ENCODE results near the gene PAX2.

PAX2 gene

DNA sequence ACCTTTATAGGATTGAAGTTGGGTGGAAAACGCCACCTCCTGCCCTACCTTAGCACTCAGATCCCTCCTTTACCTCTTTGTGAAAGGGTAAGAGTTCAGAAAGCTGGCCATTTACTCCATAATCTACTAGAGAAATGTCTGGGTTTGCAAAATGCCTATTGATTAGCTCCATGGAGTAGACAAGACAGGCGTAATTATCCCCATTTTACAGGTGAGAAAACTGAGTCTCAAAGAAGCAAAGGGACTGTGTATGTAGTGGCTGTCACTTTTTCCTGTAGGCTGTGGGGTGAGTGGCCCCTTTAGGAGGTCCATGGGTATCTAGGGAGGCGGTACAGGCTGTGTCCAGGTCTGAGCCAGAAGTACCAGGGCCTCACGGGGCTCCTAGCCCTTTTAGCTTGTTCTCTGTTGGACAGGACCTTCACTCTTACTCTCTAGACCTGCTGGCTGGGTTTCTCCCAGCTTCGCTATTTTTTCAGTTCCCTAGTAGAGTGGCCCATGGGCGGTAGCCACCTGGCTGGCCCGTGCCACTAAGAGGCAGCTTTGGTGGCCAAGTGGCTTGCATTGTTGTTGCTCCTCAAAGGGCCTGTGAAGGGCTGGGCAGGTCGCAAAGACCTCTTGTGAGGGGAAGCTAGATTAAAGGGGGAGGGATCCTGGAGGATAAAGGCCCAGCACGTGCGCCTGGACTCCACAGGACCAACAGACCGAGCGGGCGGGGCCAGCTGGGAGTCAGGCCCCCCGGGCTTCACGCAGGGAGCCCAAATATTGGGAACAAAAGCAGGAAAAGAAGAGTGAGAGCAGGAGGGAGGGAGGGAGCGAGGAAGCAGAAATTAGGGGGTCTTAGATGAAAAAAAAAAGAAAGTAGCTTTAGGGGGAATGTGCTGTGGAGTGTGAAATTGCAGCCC is 4.7 kb upstream of the PAX2 start:
- no peak for DNase-seq

DNA sequence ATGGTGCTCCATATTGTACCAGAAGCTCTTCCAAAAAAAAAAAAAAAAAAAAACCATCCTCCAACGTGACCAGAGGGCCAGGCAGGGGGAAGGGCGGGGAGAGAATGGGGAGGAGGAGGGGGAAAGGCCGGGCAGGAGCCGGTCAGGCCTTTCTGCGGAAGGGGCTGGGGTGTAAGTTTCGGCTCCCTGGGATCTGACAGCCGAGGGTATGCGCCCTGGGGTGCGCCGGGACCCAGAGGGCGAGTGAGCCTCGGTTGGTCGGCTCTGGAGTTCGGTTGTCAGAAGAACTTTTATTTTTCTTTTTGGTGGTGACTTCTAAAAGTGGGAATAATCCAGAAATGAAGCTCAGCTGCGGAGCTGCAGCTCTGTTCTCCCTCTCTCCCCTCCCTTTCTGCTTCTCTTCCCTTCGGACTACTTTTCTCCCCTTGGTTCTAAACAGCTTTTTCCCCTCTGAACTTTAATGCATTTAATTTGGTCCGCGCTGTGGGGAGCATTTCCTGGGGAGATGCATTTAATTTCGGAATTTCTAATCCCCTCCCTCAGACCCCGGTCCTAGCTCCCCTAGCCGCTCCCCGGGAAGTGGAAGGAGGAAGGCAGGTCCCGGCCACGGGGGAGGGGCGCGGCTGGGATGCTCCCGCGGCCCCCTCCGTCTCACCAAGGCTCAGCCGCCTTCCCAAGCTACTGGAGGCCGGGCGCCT is 3.9 kb upstream of the PAX2 start:
- DNase-seq, result no peak

DNA sequence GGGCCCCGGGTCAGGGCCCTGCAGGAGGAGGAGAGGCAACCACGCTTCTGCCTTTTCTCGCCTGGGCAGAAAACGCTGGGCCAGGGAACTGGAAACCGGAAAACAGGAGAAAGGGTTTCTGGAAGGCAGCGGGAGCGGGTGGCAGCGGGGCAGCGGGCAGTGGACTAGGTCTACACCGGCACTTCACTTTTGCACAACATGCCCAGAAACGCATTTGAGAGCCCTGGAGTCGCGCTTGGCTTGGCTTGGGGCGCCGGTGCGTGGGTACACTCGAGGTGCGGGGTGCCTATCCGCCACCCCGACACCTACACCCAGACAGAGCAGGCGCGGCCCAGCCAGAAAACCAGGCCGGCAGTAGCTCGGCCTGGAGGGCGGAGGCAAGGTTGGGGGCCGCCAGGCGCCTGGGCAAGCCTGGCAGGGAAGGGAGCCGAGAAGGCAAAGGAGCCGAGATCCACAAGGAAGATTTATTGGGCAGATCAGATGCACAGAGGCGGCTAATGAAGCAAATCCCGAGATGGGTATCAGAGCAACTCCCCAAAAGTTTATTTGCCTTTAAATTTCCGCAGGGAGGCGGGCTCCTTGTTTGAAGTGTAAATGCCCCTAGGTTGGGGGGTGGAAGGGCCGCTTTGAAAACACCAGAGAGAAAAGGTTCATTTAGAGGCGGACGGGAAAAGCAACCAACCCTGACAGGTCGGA is 3.2 kb upstream of the PAX2 start:
- DNase-seq, result no peak

DNA sequence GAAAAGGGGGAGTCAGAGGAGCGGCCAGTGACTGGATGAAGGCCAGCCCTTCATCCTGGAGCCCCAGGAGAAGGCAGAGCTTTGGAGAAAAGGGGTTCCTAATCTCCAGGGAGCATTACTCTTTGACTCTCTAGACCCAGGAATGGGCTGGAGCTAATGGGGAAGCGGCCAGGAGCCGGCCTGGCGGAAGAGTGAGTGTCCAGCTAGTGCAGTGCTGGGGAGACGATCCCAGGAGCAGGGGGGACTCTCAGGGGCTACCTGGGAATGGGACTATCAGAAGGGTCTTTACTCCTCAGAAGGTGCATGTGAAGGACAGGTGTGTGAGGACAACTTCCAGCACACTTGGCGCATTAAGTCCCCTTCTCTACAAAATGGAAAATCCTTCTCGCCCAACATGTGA is 2.4 kb upstream of the PAX2 start:
- DNase-seq, result no peak

DNA sequence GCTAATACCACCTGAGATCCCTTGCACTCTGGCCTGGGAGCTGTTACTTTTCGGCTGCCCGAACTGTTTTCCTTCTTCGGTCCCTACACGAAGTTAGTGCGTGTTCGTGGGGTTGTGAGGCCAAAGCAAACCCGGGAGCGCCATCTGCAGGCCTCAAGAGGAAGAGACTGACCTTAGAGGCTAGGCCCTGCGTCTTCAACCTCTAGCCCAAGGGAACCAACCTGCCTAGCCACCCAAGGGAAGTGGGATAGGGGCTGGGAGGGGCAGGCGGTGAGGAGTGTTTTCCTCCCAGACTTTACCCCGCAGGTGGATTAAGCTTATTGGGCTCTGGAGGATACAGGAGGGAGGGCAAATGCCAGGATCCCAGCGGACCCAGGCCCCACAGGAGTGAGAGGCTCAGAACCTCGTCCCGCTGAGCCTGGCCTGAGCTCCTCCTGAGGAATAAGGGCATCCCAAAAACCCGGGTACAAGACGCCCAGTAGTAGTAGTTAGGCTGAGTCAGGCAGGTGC is 1.7 kb upstream of the PAX2 start:
- peak; percentile 8 to 17 for DNase-seq

DNA sequence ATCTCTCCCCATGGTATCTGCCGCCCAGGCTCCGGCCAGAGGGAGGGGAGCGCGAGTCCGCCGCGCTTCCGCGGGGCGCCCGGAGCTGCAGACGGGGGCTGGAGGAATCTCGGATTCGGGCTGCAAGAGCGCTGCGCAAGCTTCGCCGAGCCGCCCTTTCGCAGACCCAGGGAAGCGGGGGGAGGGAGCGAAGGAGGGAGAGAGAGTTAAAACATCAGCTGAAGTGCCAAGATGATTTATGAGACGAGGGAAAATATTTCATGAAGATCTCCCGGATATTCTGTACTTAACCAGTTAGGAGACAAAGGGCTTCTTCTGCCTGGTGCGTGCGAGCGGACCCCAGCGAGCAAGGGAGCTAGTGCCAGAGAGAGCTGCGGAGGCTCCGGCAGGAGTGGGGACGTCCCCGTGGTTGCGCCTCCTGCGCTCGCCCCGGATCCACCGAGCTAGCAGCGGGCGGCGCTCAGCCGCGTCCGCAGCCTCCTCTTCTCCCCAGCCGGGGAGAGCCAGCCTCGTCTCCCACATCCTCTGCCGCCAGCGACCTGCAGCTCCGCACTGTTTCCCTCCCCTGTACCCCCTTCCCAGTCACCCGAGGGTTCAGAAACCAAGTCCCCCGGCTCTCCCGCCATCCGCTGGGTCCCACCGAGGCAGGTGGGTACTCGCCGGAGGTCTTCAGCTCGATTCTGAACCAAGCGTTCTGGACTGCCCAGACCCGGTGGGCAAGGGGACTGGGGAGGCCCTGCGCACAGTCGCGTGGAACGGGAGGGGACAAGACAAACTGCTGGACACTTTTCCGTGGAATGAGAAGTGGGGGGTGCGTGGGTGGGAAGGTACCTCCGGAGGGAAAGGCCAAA is 1.0 kb upstream of the PAX2 start:
- no peak for DNase-seq

DNA sequence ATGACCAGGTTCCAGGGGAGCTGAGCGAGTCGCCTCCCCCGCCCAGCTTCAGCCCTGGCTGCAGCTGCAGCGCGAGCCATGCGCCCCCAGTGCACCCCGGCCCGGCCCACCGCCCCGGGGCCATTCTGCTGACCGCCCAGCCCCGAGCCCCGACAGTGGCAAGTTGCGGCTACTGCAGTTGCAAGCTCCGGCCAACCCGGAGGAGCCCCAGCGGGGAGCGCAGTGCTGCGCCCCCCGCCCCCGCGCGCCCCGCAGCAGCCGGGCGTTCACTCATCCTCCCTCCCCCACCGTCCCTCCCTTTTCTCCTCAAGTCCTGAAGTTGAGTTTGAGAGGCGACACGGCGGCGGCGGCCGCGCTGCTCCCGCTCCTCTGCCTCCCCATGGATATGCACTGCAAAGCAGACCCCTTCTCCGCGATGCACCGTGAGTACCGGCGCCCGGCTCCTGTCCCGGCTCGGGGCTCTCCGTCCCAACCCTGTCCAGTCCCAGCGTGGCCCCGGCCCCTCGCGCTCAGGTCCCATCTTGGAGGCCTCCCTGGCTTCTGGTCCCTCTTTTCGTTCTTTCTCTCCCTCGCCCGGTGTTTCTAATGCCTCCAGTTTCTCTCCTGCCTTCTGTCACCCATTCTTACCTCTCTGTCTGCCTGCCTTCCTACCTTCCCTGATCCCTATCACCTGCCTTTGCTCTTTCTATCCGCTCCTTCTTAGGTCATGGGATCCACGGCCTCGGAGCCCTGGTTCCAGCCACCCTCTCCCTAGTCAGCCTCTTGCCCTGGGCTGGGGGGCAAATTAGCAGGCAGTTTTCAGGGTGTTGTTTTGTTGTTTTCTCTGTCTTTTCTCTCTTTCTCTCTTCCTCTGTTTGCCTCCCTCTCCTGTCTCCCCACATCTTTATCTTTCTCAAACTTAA is 751 bp downstream of the PAX2 start:
- no peak for DNase-seq

DNA sequence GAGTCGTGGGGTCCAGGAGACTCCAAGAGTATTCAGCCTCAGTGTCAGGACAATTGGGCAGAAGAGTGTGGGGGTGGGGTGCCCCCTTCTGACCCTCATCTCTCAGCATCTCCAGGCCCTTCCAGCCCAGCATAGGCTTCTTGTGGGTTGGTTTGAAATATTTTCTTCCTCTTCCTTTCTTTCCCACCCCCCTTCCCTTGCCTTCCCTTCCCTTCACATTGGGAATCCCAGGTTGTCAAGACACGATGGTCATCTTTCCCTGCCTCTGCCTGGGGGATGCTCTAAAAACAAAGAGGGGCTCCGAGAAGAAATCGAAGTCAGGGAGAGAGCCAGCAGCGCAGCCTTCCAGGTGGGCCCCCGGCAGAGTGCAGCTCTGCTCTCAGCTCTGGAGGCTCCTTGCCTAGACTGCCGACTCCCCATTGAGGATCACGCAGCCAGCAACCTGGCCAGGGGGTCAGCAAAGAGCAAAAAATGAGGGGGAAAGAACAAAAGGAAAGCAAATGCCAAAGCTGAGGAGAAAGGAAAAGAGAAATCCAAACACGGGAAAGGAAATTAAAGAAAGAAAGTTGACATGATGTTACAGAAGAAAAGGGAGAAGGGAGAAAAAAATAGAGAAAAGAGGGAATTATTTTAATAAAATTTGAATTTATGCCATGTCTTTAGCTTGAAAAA is 1.5 kb downstream of the PAX2 start:
- no peak for DNase-seq

DNA sequence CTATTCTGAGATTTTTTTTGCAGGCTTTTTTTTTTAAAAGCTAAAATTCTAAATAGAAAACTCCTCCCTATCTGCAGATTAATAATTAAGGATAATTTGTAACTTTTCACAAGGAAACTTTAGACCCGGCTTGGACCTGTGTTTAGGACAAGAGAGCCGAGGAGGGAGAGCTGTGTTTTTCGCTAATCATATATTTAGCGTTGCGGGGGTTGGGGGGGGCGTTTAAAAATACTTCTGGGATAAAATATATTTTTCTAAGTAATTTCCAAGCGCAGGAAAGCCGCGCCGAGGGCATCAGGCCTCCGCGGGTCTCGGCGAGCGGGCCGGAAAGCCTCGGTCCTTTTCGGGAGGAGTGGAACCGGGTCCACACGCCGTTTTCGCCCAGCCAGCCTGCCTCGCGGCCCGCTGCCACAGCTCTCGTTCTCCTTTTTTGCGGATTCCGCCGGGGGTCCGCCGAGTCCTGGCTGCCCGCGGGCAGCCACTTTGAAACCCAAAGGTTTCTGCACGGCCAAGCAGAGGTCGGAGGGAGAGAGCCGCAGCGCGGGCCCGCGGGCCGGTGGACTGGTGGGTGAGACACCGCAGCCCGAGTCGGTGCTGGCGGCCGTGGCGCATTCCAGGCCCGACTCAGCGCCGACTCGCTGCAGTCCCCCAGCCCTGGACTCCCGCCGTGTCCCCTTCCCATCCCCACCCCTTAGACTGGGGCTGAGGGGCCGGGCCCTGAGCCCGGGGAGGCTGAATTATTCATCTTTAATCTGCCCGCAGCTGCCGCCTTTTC is 2.3 kb downstream of the PAX2 start:
- DNase-seq, result no peak

DNA sequence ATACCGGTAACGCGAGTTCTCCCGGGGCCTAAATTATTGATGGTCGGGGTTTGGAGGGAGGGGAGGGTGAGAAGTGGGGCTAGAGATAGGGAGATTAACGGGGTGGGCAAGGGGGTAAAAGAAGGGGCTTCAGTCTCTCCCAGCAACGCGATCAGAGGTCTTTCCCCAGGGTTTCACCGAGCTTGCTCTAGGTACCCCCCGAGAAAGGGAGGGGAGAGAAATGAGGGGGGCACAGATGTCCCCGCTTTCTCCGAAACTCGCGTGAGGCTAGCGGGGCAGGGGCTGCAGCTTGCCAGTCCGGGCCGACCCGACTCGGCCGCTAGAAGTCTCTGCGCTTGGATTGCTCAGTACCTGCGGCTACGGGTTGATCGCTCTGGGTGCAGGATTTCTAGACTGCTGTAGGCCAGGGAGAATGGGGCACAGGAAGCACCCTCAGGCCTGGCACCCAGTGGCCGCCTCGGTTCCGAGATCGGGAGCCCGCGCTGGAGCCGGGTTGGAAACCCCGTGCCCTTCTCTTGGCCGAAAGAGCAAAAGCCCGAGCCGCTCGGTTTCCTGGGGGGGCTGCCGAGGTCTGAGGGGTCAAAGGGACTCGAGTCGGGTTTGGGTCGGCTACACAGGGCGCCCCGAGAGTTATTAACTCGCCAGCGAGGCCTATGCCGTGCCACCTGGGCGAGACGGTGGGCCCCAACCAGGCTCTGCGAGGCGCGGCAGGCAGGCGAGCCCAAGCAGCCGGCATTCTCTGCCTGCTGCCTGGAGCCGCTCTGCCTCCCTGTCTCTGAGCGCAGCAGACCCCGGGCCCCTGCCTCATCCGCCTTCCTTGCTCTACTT is 3.1 kb downstream of the PAX2 start:
- DNase-seq, result no peak

DNA sequence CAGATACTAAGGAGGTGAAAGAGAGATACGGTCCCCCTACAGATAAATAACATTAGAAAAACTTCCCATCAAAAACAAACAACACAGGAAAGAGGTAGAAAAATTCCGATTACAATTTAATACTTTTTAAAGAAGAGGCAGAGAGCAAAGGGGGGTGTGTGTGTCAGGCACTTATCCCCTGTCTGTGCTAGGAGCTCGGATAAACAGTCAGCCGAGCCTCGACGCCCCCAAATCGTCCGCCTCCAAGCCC is 3.6 kb downstream of the PAX2 start:
- no peak for DNase-seq

DNA sequence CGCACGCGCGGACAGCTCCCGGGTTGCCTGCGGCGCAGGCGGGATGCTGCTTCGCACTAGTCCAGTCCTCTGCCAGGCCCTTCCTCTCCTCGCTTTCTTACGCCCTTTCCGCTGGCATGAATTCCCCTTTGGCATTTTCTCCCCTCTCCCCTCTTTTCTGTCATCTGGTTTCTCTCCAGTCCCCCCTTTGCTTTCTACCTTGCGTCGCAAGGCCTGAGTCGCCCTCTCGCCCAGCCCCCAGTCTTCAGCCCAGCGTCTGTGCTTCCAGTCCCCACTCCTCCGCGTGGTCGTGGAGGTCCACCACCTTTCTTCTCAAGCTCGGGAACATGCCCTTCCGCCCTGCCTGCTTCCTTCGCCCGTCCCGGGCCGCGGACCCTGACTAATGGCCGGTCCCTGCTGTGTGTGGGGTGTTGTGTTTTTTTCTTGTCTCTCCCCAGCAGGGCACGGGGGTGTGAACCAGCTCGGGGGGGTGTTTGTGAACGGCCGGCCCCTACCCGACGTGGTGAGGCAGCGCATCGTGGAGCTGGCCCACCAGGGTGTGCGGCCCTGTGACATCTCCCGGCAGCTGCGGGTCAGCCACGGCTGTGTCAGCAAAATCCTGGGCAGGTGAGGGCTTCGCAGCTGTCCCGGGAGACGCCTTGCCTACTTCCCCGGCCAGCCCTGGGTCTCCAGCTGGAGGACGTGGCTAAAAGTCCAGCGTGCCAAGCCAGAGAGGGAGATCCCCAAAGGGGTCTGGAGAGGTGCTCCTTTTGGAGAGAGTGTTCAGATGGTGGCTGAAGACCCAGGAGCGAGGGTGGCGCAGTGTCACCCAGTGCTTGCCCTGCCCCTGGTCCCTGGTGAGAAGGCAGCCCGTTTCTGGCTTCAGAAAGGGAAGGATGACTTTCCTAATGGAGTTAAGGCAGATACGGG is 4.2 kb downstream of the PAX2 start:
- no peak for DNase-seq

DNA sequence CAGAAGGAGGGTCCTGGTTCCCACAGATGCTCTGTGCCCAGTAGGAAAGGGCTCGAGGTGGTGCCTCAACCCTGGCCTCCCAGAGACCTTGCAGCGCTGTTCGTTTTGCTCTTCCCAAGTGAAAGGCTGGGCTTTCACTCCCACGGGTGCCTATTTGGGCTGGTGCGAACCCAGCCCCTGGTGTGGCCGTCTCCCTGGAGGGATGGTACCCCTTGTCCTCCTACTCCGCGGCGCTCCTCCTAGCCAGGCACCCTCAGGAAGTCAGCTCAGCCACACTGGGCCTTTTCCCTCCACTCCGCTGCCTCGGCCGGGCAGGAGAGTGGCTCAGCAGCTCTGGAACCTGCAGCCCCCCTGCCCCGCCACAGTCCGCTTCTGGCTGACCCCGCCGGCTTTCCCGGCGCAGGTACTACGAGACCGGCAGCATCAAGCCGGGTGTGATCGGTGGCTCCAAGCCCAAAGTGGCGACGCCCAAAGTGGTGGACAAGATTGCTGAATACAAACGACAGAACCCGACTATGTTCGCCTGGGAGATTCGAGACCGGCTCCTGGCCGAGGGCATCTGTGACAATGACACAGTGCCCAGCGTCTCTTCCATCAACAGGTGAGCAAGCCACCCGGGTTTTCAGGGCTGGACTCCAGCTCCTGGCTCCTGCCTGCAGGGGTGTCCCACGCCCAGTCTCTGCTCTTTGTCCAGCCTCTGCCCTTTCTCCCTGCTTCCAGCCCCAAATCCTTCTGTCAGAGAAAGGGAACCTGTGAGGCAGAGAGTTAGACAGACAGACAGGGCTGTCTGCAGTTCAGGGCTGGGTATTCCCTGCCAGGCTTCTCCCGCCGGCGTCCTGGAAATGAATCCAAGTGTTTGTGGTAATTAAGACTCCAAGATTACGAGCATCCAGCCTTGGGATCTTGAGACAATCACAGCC is 5.2 kb downstream of the PAX2 start:
- DNase-seq, result no peak

DNA sequence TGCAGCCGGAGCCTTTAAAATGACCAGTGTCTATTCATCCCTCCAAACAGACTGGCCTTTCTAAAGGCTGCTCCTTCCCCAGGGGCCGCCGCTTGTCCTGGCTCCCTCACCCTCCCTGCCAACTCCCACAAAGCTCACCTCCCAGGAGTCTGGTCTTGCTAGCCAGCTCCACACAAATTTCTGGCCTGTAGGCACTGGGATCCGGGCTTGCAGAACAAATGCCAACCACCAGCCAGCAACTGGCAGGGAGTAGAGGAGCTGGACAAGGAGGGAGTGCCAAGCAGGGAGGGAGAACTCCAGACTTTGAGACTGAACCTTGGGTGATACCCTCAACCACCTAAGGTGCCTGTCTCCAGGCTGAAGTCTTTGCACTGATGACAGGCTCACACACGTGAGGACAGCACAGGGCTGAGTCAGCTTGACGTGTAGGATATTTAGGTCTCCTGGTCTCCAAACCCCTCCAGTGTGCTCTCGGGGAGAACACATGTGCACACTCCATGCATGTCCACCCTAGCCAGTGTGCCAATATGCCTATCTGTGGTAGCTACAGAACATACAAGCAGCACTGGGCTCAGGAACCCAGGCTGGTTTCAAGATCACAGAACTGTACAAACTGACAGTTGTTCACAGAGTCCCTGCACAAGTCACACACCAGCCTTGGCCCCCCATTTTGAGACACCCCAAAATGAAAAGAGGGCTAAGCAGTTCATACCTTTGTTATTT is 6.0 kb downstream of the PAX2 start:
- no peak for DNase-seq

DNA sequence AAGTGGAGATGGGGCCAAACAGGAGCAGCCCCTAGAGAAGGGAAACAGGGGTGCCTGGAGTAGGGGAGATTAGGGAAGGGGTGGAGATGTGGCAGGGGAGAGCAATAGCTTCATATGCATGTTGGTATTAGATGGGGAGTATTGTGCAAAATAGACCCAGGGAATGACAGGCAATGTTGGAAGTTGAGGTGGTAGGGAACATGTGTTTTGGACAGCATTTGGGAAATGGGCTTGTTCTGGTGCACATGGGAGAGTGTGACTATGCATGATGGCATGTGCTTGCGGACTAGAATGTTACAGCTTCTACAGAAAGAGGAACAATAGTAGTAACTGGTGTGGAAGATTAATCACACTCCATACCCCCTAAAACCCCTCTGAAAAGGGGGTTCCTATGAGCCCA is 10.4 kb downstream of the PAX2 start:
- no peak for DNase-seq

DNA sequence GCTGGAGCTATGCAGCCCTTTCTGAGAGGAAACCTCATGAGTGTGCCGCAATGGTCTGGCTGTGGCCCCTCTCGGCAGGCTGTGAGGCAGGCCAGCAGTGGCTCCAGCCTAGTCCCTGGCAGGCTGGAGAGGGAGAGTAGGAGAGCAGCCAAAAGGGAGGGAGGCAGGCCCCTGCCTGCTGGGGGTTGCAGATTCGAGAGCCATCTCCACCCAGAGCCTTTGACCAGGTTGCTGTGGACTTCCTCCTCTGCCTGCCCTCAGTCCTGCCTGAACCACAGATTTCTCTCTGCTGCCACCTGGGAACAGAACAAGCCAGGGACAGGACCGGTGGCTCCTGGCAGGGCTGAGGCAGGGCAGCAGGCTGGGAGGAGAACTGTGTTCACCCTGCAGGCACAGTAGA is 13.9 kb downstream of the PAX2 start:
- DNase-seq, result no peak
